Liver (tissue), 9 donors: ENCODE results near the gene OCEL1. TPM values are rescaled to one million over a fixed set of nuclear protein-coding genes. Genes with fewer than 3 reads are reported as not detected.

Source experiments
- DNase-seq: peaks from one replicate; pipeline ENCODE4 v3.0.0-alpha.2; 2017; ENCODE audit warnings: low spot score
- H3K27ac ChIP-seq, 2 donors: one replicate each; pipeline ENCODE4 v1.7.0; 2013; ENCODE audit warnings: inconsistent platforms in 2 of 2, low read length in 2 of 2, control low read depth in 1 of 2, low read depth in 1 of 2, mild to moderate bottlenecking in 1 of 2
- H3K27me3 ChIP-seq, 4 donors: one replicate each; pipeline versions ENCODE4 v1.6.1 to v1.7.0; 2013; ENCODE audit warnings: low read length in 3 of 4, inconsistent platforms in 1 of 4, mild to moderate bottlenecking in 1 of 4, moderate library complexity in 1 of 4; ENCODE audit not compliant: control insufficient read depth in 4 of 4, insufficient read depth in 4 of 4
- H3K36me3 ChIP-seq, 4 donors: one replicate each; pipeline versions ENCODE4 v1.6.1 to v1.7.0; 2013; ENCODE audit warnings: low read length in 3 of 4, mild to moderate bottlenecking in 3 of 4, low read depth in 1 of 4, moderate library complexity in 1 of 4; ENCODE audit not compliant: control insufficient read depth in 4 of 4, insufficient read depth in 3 of 4
- H3K4me1 ChIP-seq, 4 donors: one replicate each; pipeline versions ENCODE4 v1.6.1 to v1.7.0; 2013; ENCODE audit warnings: low read length in 3 of 4, mild to moderate bottlenecking in 3 of 4, moderate library complexity in 1 of 4; ENCODE audit not compliant: control insufficient read depth in 4 of 4, insufficient read depth in 4 of 4
- H3K4me3 ChIP-seq, 3 donors: one replicate each; pipeline versions ENCODE4 v1.6.1 to v1.7.0; 2013; ENCODE audit warnings: low read length in 3 of 3, control low read depth in 1 of 3, low read depth in 1 of 3, mild to moderate bottlenecking in 1 of 3
- H3K9ac ChIP-seq, 2 donors: one replicate each; pipeline ENCODE4 v1.7.0; 2013; ENCODE audit warnings: low read length in 2 of 2, mild to moderate bottlenecking in 2 of 2, moderate library complexity in 2 of 2, control low read depth in 1 of 2, low read depth in 1 of 2
- H3K9me3 ChIP-seq, 4 donors: one replicate each; pipeline versions ENCODE4 v1.6.1 to v1.7.0; 2013; ENCODE audit warnings: low read length in 3 of 4; ENCODE audit not compliant: control insufficient read depth in 4 of 4
- ATF3 ChIP-seq: IDR thresholded peaks from 2 replicates; pipeline ENCODE4 v1.6.1; 2016; ENCODE audit warnings: antibody characterized with exemption
- EGR1 ChIP-seq, 2 donors: IDR thresholded peaks; 2 replicates each; pipeline ENCODE4 v1.6.1; 2016 to 2018; ENCODE audit warnings: antibody characterized with exemption in 2 of 2, low read depth in 2 of 2
- FOXA2 ChIP-seq: IDR thresholded peaks from 2 replicates; pipeline ENCODE4 v1.6.1; 2016; ENCODE audit warnings: antibody characterized with exemption
- GABPA ChIP-seq, 2 donors: IDR thresholded peaks in 1 of 2; conservative IDR thresholded peaks in 1 of 2; 2 replicates each; pipeline ENCODE4 v1.6.1; 2016; ENCODE audit warnings: antibody characterized with exemption in 2 of 2, mild to moderate bottlenecking in 1 of 2, moderate library complexity in 1 of 2
- HNF4A ChIP-seq, 2 donors: conservative IDR thresholded peaks; 2 replicates each; pipeline ENCODE4 v1.6.1; 2016; ENCODE audit warnings: antibody characterized with exemption in 2 of 2, mild to moderate bottlenecking in 2 of 2
- HNF4G ChIP-seq: IDR thresholded peaks from 2 replicates; pipeline ENCODE4 v1.6.1; 2016; ENCODE audit warnings: antibody characterized with exemption
- JUND ChIP-seq, 2 donors: IDR thresholded peaks; 2 replicates each; pipeline ENCODE4 v1.6.1; 2016; ENCODE audit warnings: antibody characterized with exemption in 2 of 2
- NR2F2 ChIP-seq: IDR thresholded peaks from 2 replicates; pipeline ENCODE4 v1.6.1; 2016; ENCODE audit warnings: antibody characterized with exemption
- RAD21 ChIP-seq, 2 donors: IDR thresholded peaks; 2 replicates each; pipeline ENCODE4 v1.6.1; 2016; ENCODE audit warnings: antibody characterized with exemption in 2 of 2, mild to moderate bottlenecking in 2 of 2
- RXRA ChIP-seq, 2 donors: IDR thresholded peaks; 2 replicates each; pipeline ENCODE4 v1.6.1; 2017 to 2018; ENCODE audit warnings: antibody characterized with exemption in 2 of 2, mild to moderate bottlenecking in 1 of 2
- SP1 ChIP-seq: IDR thresholded peaks from 2 replicates; pipeline ENCODE4 v1.6.1; 2018; ENCODE audit warnings: antibody characterized with exemption, mild to moderate bottlenecking
- TAF1 ChIP-seq: conservative IDR thresholded peaks from 2 replicates; pipeline ENCODE4 v1.6.1; 2016; ENCODE audit warnings: antibody characterized with exemption, mild to moderate bottlenecking
- YY1 ChIP-seq: IDR thresholded peaks from 2 replicates; pipeline ENCODE4 v1.6.1; 2016; ENCODE audit warnings: antibody characterized with exemption, mild to moderate bottlenecking
- WGBS: extraction: QIAGEN DNeasy Blood & Tissue Kit; methylation state at CpG from one replicate; pipeline ENCODE4 v1.1.7; 2013; 5-methylcytosine and 5-hydroxymethylcytosine counted together
- polyA plus RNA-seq, 2 donors: library from polyadenylated mRNA; stranded (reverse) in 1 of 2; unstranded in 1 of 2; fragments of 200-250 nt in 1 of 2; fragments of >200 nt in 1 of 2; fragmentation: Nextera tagmentation in 1 of 2; extraction: Ambion mirVana in 1 of 2; gene quantifications; one replicate each; pipeline versions ENCODE4 v1.2.1 to v1.2.3, GENCODE V29; 2013 to 2015
- total RNA-seq, 2 donors: library from RNA; depleted of rRNA; stranded (reverse); fragments of >200 nt; gene quantifications; one replicate each; pipeline ENCODE4 v1.2.3, GENCODE V29; 2014
- TF ChIP-seq, protein P1 (sequence below): IDR thresholded peaks from 2 replicates; pipeline ENCODE4 v1.6.1; 2016; ENCODE audit warnings: antibody characterized with exemption, mild to moderate bottlenecking
- TF ChIP-seq, protein P2 (sequence below): IDR thresholded peaks from 2 replicates; pipeline ENCODE4 v1.6.1; 2016; ENCODE audit warnings: antibody characterized with exemption
- donor health status: healthy.
- donor health status: healthy.
- donor health status: healthy.
- donor health status: healthy.
- donor health status: healthy.

Gene OCEL1
- total and polyA plus RNA-seq, 4 donors: 4.9 to 32.5 (median 20.8) TPM

GRCh38 chr19:17180997-17181702 is 44.9 kb upstream of the OCEL1 start:
- Histone ChIP-seq H3K27ac (no peak overlapping the region), H3K9ac (no peak overlapping the region), H3K27me3 (no peaks in the 10 kb centered on the region), H3K9me3 (no peaks in the 10 kb centered on the region), H3K4me1 (no peaks in the 10 kb centered on the region), H3K36me3 (peaks cover 0 to 38% (median 5%) of the 10 kb centered on the region in 4 donors), H3K4me3 (no peak overlapping the region)
- TF ChIP-seq NR2F2 (no peak), RXRA (IDR thresholded peaks at IDR 0.05) (no peak), TAF1 (no peak), GABPA (IDR thresholded peaks at IDR 0.05 in 1 of 2, conservative IDR thresholded peaks at IDR 0.05 in 1 of 2) (no peak), EGR1 (IDR thresholded peaks at IDR 0.05; ENCODE audit: low read depth in 2 of 2) (no peak), HNF4G (no peak)
- no peak for DNase-seq
- 90% methylated on average over 22 of the region's 22 CpGs for WGBS

DNA sequence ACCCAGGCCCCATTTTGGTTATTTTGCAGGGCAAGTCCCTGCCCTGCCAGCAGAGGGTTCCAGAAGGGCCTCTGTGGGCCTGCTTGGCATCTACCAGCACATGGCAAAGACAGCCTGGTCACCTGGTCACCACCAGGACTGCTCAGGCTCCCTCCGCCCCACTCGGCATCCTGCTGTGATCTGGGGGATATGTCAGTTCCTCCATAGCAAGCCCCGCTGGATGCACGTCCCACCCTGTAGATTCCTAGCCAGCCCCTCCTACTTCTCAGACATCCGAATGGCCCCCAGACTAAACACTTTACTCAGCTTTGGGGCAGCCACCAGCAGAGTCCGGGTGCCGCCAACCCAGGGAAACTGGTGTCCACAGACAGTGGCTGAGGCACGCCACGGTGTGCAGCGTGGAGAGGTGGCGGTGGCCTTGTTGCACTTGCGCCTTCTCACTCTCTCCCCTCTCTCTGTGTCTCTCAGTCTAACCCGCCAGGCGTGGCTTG is 42.7 kb upstream of the OCEL1 start:
- no peak for DNase-seq
- Histone ChIP-seq H3K36me3 (peaks cover 2 to 35% (median 7%) of the 10 kb centered on the region in 4 donors), H3K27ac (no peak overlapping the region), H3K9me3 (no peaks in the 10 kb centered on the region), H3K4me1 (no peaks in the 10 kb centered on the region), H3K4me3 (no peak overlapping the region), H3K27me3 (no peaks in the 10 kb centered on the region), H3K9ac (no peak overlapping the region)
- TF ChIP-seq NR2F2: no peak
- TF ChIP-seq JUND (IDR thresholded peaks at IDR 0.05): no peak
- TF ChIP-seq TAF1: no peak
- TF ChIP-seq RAD21 (IDR thresholded peaks at IDR 0.05): peak in 1 of 2 donors; percentile 17
- no peak for TF ChIP-seq GABPA (IDR thresholded peaks at IDR 0.05 in 1 of 2, conservative IDR thresholded peaks at IDR 0.05 in 1 of 2)
- TF ChIP-seq FOXA2: no peak
- TF ChIP-seq HNF4A (conservative IDR thresholded peaks at IDR 0.05): no peak
- 82% methylated on average over 14 of the region's 14 CpGs for WGBS

- 72% methylated on average over 11 of the region's 11 CpGs for WGBS
Measured at GRCh38 chr19:17183858-17184321, 42.1 kb upstream of the OCEL1 start.

More at GRCh38 chr19:17183858-17184321, 42.1 kb upstream of the OCEL1 start:
- H3K27ac ChIP-seq: no peak overlapping the region
- no peak overlapping the region for H3K9ac ChIP-seq
- no peaks in the 10 kb centered on the region for H3K4me1 ChIP-seq
- H3K27me3 ChIP-seq: no peaks in the 10 kb centered on the region
- TF ChIP-seq YY1: no peak
- TF ChIP-seq FOXA2: no peak
- TF ChIP-seq, protein P1, sequence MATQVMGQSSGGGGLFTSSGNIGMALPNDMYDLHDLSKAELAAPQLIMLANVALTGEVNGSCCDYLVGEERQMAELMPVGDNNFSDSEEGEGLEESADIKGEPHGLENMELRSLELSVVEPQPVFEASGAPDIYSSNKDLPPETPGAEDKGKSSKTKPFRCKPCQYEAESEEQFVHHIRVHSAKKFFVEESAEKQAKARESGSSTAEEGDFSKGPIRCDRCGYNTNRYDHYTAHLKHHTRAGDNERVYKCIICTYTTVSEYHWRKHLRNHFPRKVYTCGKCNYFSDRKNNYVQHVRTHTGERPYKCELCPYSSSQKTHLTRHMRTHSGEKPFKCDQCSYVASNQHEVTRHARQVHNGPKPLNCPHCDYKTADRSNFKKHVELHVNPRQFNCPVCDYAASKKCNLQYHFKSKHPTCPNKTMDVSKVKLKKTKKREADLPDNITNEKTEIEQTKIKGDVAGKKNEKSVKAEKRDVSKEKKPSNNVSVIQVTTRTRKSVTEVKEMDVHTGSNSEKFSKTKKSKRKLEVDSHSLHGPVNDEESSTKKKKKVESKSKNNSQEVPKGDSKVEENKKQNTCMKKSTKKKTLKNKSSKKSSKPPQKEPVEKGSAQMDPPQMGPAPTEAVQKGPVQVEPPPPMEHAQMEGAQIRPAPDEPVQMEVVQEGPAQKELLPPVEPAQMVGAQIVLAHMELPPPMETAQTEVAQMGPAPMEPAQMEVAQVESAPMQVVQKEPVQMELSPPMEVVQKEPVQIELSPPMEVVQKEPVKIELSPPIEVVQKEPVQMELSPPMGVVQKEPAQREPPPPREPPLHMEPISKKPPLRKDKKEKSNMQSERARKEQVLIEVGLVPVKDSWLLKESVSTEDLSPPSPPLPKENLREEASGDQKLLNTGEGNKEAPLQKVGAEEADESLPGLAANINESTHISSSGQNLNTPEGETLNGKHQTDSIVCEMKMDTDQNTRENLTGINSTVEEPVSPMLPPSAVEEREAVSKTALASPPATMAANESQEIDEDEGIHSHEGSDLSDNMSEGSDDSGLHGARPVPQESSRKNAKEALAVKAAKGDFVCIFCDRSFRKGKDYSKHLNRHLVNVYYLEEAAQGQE: no peak
- no peak for TF ChIP-seq RAD21 (IDR thresholded peaks at IDR 0.05)
- TF ChIP-seq EGR1 (IDR thresholded peaks at IDR 0.05; ENCODE audit: low read depth in 2 of 2): no peak
- TF ChIP-seq JUND (IDR thresholded peaks at IDR 0.05): no peak
- no peak for TF ChIP-seq SP1
- TF ChIP-seq HNF4A (conservative IDR thresholded peaks at IDR 0.05): no peak
- TF ChIP-seq GABPA (IDR thresholded peaks at IDR 0.05 in 1 of 2, conservative IDR thresholded peaks at IDR 0.05 in 1 of 2): no peak
- no peak for TF ChIP-seq TAF1
- no peak for TF ChIP-seq RXRA (IDR thresholded peaks at IDR 0.05)
- TF ChIP-seq ATF3: no peak
- TF ChIP-seq, protein P2, sequence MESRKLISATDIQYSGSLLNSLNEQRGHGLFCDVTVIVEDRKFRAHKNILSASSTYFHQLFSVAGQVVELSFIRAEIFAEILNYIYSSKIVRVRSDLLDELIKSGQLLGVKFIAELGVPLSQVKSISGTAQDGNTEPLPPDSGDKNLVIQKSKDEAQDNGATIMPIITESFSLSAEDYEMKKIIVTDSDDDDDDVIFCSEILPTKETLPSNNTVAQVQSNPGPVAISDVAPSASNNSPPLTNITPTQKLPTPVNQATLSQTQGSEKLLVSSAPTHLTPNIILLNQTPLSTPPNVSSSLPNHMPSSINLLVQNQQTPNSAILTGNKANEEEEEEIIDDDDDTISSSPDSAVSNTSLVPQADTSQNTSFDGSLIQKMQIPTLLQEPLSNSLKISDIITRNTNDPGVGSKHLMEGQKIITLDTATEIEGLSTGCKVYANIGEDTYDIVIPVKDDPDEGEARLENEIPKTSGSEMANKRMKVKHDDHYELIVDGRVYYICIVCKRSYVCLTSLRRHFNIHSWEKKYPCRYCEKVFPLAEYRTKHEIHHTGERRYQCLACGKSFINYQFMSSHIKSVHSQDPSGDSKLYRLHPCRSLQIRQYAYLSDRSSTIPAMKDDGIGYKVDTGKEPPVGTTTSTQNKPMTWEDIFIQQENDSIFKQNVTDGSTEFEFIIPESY: no peak
- no peaks in the 10 kb centered on the region for H3K9me3 ChIP-seq
- no peak overlapping the region for H3K4me3 ChIP-seq
- H3K36me3 ChIP-seq: peaks cover 2 to 32% (median 8%) of the 10 kb centered on the region in 4 donors
- DNase-seq: no peak
